ENCODE data around the gene BRD4. TPM values are rescaled to one million over a fixed set of nuclear protein-coding genes. Genes with fewer than 3 reads are reported as not detected.

BRD4 gene
- polyA plus RNA-seq, 2 of the 4 experiments (the other 2 are of a cell fraction): 8.3 to 22.5 TPM

DNA sequence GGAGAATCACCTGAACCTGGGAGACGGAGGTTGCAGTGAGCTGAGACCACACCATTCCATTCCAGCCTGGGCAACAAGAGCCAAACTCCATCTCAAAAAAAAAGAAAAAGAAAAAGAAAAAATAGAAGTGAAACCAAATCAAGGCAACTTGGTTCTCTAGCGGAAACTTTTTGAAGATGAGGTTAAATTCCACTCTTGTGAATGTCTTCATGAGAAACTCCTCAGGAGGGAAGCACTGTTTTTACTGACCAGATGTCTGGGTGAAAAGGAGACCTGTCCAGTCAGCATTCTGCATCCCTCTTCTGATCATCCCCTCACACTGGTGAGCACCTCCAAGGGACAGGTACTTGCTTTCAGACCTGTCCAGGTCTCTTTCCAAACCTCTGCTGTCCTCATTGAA lies 15.8 kb downstream of the BRD4 start:
- Histone ChIP-seq H3K4me1 (peaks cover 40% of the 10 kb centered on the region), H3K9me3 (no peaks in the 10 kb centered on the region), H3K4me3 (no peak overlapping the region), H3K4me2 (no peak overlapping the region), H3K27ac (no peak overlapping the region)
- FAIRE-seq (no peak), DNase-seq (ENCODE audit: low read depth in 1 of 2, low spot score in 1 of 2) (no peak), ATAC-seq (no peak)
- WGBS (ENCODE audit: missing lambda C conversion rate): 92% methylated on average over 2 of the region's 2 CpGs
- TF ChIP-seq MYC (IDR thresholded peaks at IDR 0.05; ENCODE audit: borderline replicate concordance, low read length) (no peak), KDM5A (IDR thresholded peaks at IDR 0.05) (no peak), EHMT2 (IDR thresholded peaks at IDR 0.05; ENCODE audit: low read depth) (no peak), TP53 (CRISPR knock-in tag; IDR thresholded peaks at IDR 0.05) (no peak), RFX5 (IDR thresholded peaks at IDR 0.05) (no peak), MAFK (IDR thresholded peaks at IDR 0.05; ENCODE audit: partially characterized antibody) (peak; percentile 24)
- POLR2A ChIA-PET: no interaction called here
- CTCF ChIA-PET: interaction anchor here (1.1 to 2.8 kb wide), 2 partner anchors 19 to 33 kb away, joined by 3 to 12 read pairs; no protein-coding TSS in a partner anchor

DNA sequence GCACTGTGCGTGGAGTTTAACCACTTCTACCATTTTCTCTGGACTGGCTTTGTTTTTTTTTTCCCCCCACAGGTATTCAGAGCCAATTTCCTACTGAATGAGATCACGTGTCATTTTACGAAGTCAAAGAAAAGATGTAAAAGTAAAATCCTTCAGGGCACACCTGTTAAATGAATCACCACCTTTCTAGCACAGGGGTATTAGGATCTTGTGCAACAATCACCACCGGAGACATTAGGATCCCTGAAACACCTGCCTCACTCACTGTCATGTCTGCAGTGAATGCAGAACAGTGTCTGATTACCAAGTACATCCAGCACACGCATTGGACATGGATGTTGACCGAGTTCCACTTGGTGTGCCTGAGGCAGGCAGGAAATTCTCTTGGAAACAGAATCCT lies 17.2 kb downstream of the BRD4 start:
- FAIRE-seq: no peak
- Histone ChIP-seq H3K27ac (no peak overlapping the region), H3K4me1 (peaks cover 29% of the 10 kb centered on the region), H3K4me2 (no peak overlapping the region), H3K4me3 (no peak overlapping the region), H3K9me3 (no peaks in the 10 kb centered on the region)
- ATAC-seq: no peak
- ChIA-PET POLR2A (no interaction called here), CTCF (interaction anchor here (2.8 kb wide), 1 partner anchor 18 kb away, joined by 12 read pairs; no protein-coding TSS in a partner anchor)
- WGBS (ENCODE audit: missing lambda C conversion rate): 82% methylated on average over 6 of the region's 6 CpGs
- no peak for DNase-seq (ENCODE audit: low read depth in 1 of 2, low spot score in 1 of 2)
- no peak for TF ChIP-seq CHD2 (IDR thresholded peaks at IDR 0.05; ENCODE audit: low read length, partially characterized antibody)
- no peak for TF ChIP-seq NR3C1 (IDR thresholded peaks at IDR 0.05)
- TF ChIP-seq ZC3H11A (IDR thresholded peaks at IDR 0.05): no peak
- no peak for TF ChIP-seq FOXS1 (CRISPR knock-in tag; IDR thresholded peaks at IDR 0.05)
- no peak for TF ChIP-seq ZFP36 (IDR thresholded peaks at IDR 0.05; ENCODE audit: borderline replicate concordance, partially characterized antibody)
- TF ChIP-seq, protein P1, sequence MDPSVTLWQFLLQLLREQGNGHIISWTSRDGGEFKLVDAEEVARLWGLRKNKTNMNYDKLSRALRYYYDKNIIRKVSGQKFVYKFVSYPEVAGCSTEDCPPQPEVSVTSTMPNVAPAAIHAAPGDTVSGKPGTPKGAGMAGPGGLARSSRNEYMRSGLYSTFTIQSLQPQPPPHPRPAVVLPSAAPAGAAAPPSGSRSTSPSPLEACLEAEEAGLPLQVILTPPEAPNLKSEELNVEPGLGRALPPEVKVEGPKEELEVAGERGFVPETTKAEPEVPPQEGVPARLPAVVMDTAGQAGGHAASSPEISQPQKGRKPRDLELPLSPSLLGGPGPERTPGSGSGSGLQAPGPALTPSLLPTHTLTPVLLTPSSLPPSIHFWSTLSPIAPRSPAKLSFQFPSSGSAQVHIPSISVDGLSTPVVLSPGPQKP (IDR thresholded peaks at IDR 0.05; ENCODE audit: low read depth, low read length): no peak

DNA sequence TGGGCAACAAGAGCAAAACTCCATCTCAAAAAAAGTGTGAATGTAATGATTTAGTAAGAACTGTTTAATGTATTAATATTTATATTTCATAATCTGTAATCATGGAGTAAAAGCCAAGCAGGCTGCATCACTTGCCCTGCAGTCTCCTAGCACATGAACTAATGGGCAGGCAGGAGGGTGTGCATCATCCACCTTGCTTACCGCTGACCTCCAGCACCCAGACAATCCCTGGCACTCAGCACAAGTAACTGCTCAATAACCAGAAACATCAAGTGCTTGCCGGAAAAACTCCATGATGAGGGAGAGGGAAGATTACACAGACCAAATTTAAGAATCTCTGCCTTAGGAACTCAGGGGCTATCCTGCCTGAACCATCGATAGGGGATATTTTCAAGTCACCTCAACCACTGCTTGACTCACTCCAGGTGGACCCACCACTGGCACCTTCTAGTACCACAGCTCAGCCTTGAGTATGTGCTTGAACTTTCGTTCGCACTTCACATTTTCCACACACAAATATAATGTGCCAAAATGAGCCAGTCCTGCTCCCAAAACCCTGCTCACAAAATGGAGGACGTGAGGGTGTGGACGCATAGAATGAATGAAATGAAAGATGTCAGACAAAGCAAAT lies 18.6 kb downstream of the BRD4 start:
- no peak overlapping the region for H3K27ac ChIP-seq
- H3K4me1 ChIP-seq: peaks cover 33% of the 10 kb centered on the region
- no peak overlapping the region for H3K4me2 ChIP-seq
- POLR2A ChIA-PET: no interaction called here
- CTCF ChIA-PET: no interaction called here
- 95% methylated on average over 7 of the region's 7 CpGs for WGBS (ENCODE audit: missing lambda C conversion rate)
- FAIRE-seq (no peak), ATAC-seq (no peak), DNase-seq (ENCODE audit: low read depth in 1 of 2, low spot score in 1 of 2) (no peak)
- no peaks in the 10 kb centered on the region for H3K9me3 ChIP-seq
- no peak overlapping the region for H3K4me3 ChIP-seq
- TF ChIP-seq RAD21 (conservative IDR thresholded peaks at IDR 0.05 in 1 of 2, IDR thresholded peaks at IDR 0.05 in 1 of 2) (no peak), RCOR1 (IDR thresholded peaks at IDR 0.05; ENCODE audit: low read depth, low read length) (no peak), MAZ (IDR thresholded peaks at IDR 0.05; ENCODE audit: borderline replicate concordance, low read depth, low read length) (no peak), MYC (IDR thresholded peaks at IDR 0.05; ENCODE audit: borderline replicate concordance, low read length) (no peak), HEYL (CRISPR knock-in tag; IDR thresholded peaks at IDR 0.05) (no peak), POLR2A (IDR thresholded peaks at IDR 0.05; ENCODE audit: low read length) (no peak), FOSB (CRISPR knock-in tag; IDR thresholded peaks at IDR 0.05) (no peak), ESRRA (IDR thresholded peaks at IDR 0.05; ENCODE audit: borderline replicate concordance, low read length) (no peak), RARB (CRISPR knock-in tag; IDR thresholded peaks at IDR 0.05) (no peak), HOXB5 (CRISPR knock-in tag; IDR thresholded peaks at IDR 0.05) (no peak), TFCP2L1 (CRISPR knock-in tag; IDR thresholded peaks at IDR 0.05) (no peak)
- TF ChIP-seq, protein P2, sequence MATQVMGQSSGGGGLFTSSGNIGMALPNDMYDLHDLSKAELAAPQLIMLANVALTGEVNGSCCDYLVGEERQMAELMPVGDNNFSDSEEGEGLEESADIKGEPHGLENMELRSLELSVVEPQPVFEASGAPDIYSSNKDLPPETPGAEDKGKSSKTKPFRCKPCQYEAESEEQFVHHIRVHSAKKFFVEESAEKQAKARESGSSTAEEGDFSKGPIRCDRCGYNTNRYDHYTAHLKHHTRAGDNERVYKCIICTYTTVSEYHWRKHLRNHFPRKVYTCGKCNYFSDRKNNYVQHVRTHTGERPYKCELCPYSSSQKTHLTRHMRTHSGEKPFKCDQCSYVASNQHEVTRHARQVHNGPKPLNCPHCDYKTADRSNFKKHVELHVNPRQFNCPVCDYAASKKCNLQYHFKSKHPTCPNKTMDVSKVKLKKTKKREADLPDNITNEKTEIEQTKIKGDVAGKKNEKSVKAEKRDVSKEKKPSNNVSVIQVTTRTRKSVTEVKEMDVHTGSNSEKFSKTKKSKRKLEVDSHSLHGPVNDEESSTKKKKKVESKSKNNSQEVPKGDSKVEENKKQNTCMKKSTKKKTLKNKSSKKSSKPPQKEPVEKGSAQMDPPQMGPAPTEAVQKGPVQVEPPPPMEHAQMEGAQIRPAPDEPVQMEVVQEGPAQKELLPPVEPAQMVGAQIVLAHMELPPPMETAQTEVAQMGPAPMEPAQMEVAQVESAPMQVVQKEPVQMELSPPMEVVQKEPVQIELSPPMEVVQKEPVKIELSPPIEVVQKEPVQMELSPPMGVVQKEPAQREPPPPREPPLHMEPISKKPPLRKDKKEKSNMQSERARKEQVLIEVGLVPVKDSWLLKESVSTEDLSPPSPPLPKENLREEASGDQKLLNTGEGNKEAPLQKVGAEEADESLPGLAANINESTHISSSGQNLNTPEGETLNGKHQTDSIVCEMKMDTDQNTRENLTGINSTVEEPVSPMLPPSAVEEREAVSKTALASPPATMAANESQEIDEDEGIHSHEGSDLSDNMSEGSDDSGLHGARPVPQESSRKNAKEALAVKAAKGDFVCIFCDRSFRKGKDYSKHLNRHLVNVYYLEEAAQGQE (IDR thresholded peaks at IDR 0.05): no peak

Data from A549 (cell line).